ENCODE data around the gene PFDN1.

PFDN1 gene

GRCh38 chr5:140295414-140295813, 7.5 kb downstream of the PFDN1 start:
- DNase-seq, result no peak

GRCh38 chr5:140294753-140295152, 8.1 kb downstream of the PFDN1 start:
- DNase-seq, result no peak

- no peak for DNase-seq
Observed at GRCh38 chr5:140293849-140294100, 9.1 kb downstream of the PFDN1 start.

GRCh38 chr5:140293091-140293848, 9.6 kb downstream of the PFDN1 start:
- DNase-seq, result no peak

GRCh38 chr5:140292212-140293036, 10.5 kb downstream of the PFDN1 start:
- no peak for DNase-seq

GRCh38 chr5:140287801-140288521, 14.9 kb downstream of the PFDN1 start:
- no peak for DNase-seq

GRCh38 chr5:140286424-140286823, 16.5 kb downstream of the PFDN1 start:
- DNase-seq, result no peak

GRCh38 chr5:140284013-140284412, 18.9 kb downstream of the PFDN1 start:
- DNase-seq, result no peak

- no peak for DNase-seq
Observed at GRCh38 chr5:140282266-140282665, 20.6 kb downstream of the PFDN1 start.

GRCh38 chr5:140275837-140276236, 27.1 kb downstream of the PFDN1 start:
- DNase-seq, result no peak

- DNase-seq, result peak; percentile 86
Observed at GRCh38 chr5:140273401-140273877, 29.5 kb downstream of the PFDN1 start.

- no peak for DNase-seq
Observed at GRCh38 chr5:140270008-140270407, 32.9 kb downstream of the PFDN1 start.

- DNase-seq, result no peak
Observed at GRCh38 chr5:140267559-140268018, 35.3 kb downstream of the PFDN1 start.

GRCh38 chr5:140267201-140267540, 35.7 kb downstream of the PFDN1 start:
- no peak for DNase-seq

GRCh38 chr5:140266471-140267200, 36.3 kb downstream of the PFDN1 start:
- no peak for DNase-seq

- no peak for DNase-seq
Observed at GRCh38 chr5:140265845-140266244, 37.1 kb downstream of the PFDN1 start.

- no peak for DNase-seq
Observed at GRCh38 chr5:140262839-140263238, 40.1 kb downstream of the PFDN1 start.

- DNase-seq, result no peak
Observed at GRCh38 chr5:140262221-140262620, 40.7 kb downstream of the PFDN1 start.

- DNase-seq, result no peak
Observed at GRCh38 chr5:140261403-140262171, 41.3 kb downstream of the PFDN1 start.

- DNase-seq, result no peak
Observed at GRCh38 chr5:140260089-140260656, 42.7 kb downstream of the PFDN1 start.

GRCh38 chr5:140259500-140259899, 43.4 kb downstream of the PFDN1 start:
- DNase-seq, result no peak

GRCh38 chr5:140258873-140259272, 44.0 kb downstream of the PFDN1 start:
- DNase-seq, result no peak

Data from SIG-M5 (cell line).